ENCODE data around the gene GABARAP.

DNA sequence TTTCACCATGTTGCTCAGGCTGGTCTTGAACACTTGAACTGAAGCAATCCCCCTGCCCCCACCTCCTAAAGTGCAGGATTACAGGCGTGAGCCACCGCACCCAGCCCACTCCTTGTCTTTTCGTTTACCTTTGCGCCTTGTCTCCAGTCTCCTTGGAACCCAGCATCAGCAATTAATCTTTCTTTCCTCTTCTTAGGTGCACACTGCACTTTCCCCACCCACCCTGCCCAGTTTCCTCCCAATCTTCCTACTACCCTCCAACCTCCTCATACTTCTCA, 21.5 kb upstream of the GABARAP start:
- TF ChIP-seq RAD21 (IDR thresholded peaks at IDR 0.05; ENCODE audit: low read depth) (no peak), TAF1 (IDR thresholded peaks at IDR 0.05; ENCODE audit: low read depth) (no peak), TCF12 (IDR thresholded peaks at IDR 0.05; ENCODE audit: low read depth) (no peak), CEBPB (IDR thresholded peaks at IDR 0.05) (no peak), REST (IDR thresholded peaks at IDR 0.05; ENCODE audit: low read depth) (no peak), FOXM1 (IDR thresholded peaks at IDR 0.05; ENCODE audit: borderline replicate concordance, low read depth) (no peak), YY1 (IDR thresholded peaks at IDR 0.05; ENCODE audit: low read depth) (no peak), EP300 (IDR thresholded peaks at IDR 0.05; ENCODE audit: borderline replicate concordance) (no peak), NFIC (IDR thresholded peaks at IDR 0.05) (no peak), TEAD4 (IDR thresholded peaks at IDR 0.05) (no peak)
- TF ChIP-seq, protein P1, sequence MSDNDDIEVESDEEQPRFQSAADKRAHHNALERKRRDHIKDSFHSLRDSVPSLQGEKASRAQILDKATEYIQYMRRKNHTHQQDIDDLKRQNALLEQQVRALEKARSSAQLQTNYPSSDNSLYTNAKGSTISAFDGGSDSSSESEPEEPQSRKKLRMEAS (IDR thresholded peaks at IDR 0.05) = no peak
- TF ChIP-seq, protein P2, sequence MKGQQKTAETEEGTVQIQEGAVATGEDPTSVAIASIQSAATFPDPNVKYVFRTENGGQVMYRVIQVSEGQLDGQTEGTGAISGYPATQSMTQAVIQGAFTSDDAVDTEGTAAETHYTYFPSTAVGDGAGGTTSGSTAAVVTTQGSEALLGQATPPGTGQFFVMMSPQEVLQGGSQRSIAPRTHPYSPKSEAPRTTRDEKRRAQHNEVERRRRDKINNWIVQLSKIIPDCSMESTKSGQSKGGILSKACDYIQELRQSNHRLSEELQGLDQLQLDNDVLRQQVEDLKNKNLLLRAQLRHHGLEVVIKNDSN (IDR thresholded peaks at IDR 0.05) = no peak

Measured in Ishikawa (cell line).